Natural killer cell (primary cell): ENCODE results near the gene EPS8L2. TPM values are rescaled to one million over a fixed set of nuclear protein-coding genes. Genes with fewer than 3 reads are reported as not detected.
A peak's percentile ranks its signal among the peaks of the same experiment; 100 is the strongest.

Source experiments
- ATAC-seq, 3 donors: fragments of 150-1000 bp in 2 of 3; fragments of 200-7000 bp in 1 of 3; cut with Tn5 transposase; 1 replicate in 1 of 3; 2 replicates in 2 of 3; pipeline ENCODE4 v1.10.0; 2021; ENCODE audit warnings: mild to moderate bottlenecking in 2 of 3, moderate library complexity in 2 of 3
- DNase-seq, 2 donors: peaks; one replicate each; pipeline versions ENCODE4 v3.0.0 to v3.0.0-alpha.2; 2013 to 2021; ENCODE audit warnings: mixed read lengths in 1 of 2
- H3K27ac ChIP-seq: one replicate; pipeline ENCODE4 v1.5.1; 2013; ENCODE audit warnings: mild to moderate bottlenecking, low read length
- H3K27me3 ChIP-seq: one replicate; pipeline ENCODE4 v1.6.1; 2013; ENCODE audit warnings: low read length; ENCODE audit not compliant: control insufficient read depth, insufficient read depth
- H3K36me3 ChIP-seq: one replicate; pipeline ENCODE4 v1.6.1; 2013; ENCODE audit warnings: low read length; ENCODE audit not compliant: control insufficient read depth, insufficient read depth
- H3K4me1 ChIP-seq: one replicate; pipeline ENCODE4 v1.6.1; 2013; ENCODE audit warnings: low read length; ENCODE audit not compliant: control insufficient read depth, insufficient read depth
- H3K4me3 ChIP-seq: one replicate; pipeline ENCODE4 v1.5.1; 2013; ENCODE audit warnings: low read length
- H3K9me3 ChIP-seq: one replicate; pipeline ENCODE4 v1.6.1; 2013; ENCODE audit warnings: low read length; ENCODE audit not compliant: control insufficient read depth, insufficient read depth
- H3K27ac Mint-ChIP-seq, 2 donors: one replicate each; pipeline ENCODE4 v1.8.0; 2022; ENCODE audit warnings: mild to moderate bottlenecking in 2 of 2, mixed read lengths in 2 of 2, moderate library complexity in 1 of 2
- H3K27me3 Mint-ChIP-seq, 2 donors: one replicate each; pipeline ENCODE4 v1.8.0; 2022; ENCODE audit warnings: low read depth in 2 of 2, mixed read lengths in 2 of 2
- H3K36me3 Mint-ChIP-seq: one replicate; pipeline ENCODE4 v1.8.0; 2022; ENCODE audit warnings: mixed read lengths
- H3K4me1 Mint-ChIP-seq, 2 donors: one replicate each; pipeline ENCODE4 v1.8.0; 2022; ENCODE audit warnings: mixed read lengths in 2 of 2
- H3K4me3 Mint-ChIP-seq: one replicate; pipeline ENCODE4 v1.8.0; 2022; ENCODE audit warnings: mild to moderate bottlenecking, moderate library complexity, mixed read lengths
- H3K9me3 Mint-ChIP-seq, 2 donors: one replicate each; pipeline ENCODE4 v1.8.0; 2022; ENCODE audit warnings: mixed read lengths in 2 of 2
- WGBS: methylation state at CpG from one replicate; pipeline ENCODE4 v1.1.7; 2013; ENCODE audit warnings: missing lambda C conversion rate; ENCODE audit not compliant: insufficient coverage; 5-methylcytosine and 5-hydroxymethylcytosine counted together
- intact Hi-C: fragments of 100-400 bp; cut with micrococcal nuclease; formaldehyde crosslinking; loops from one replicate; pipeline ENCODE4 v1.14.2; 2022
- total RNA-seq, 4 donors: library from RNA; stranded (reverse); fragments of 120-200 nt in 1 of 4; gene quantifications; one replicate each; pipeline versions ENCODE4 v1.2.3 to v1.2.4, GENCODE V29; 2013 to 2022
- TF ChIP-seq, protein P1 (sequence below): fragments of 200-600 bp; IDR thresholded peaks from one replicate; pipeline ENCODE4 v1.8.0; 2022; ENCODE audit warnings: antibody characterized with exemption

The EPS8L2 gene
- total RNA-seq, 3 donors from 2014 or later (not counting 1 experiment from before 2014, with no cell fraction given) = 6.9 to 10.9 (median 9.3) TPM

DNA sequence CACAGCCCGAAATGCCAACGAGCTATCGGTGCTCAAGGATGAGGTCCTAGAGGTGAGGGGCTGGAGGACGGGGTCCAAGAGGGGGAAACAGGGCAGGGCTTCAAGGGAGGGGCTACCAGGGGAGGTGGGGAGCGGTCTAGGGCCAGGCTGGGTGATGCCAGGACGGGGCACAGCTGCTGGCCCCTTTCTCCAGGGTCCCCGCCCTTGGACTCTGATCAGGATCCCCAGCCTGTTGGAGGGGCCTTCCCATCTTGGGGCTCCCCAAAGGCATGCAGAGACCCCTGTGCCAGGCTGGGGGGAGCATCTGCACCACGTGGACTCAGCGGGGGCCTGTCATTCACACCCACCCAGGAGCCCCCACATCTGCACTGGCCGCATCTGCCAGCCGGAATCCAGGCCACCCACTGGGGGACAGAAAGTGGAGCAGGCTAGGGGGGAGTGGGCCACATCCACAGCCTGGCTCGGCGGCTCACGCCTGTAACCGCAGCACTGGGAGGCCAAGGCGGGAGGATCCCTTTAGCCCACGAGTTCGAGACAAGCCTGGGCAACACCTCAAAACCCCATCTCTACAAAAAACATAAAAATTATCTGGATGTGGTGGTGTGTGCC is 18.9 kb downstream of the EPS8L2 start:
- peak overlapping the region; percentile 42 for H3K4me3 Mint-ChIP-seq
- no peak overlapping the region for H3K27ac ChIP-seq
- H3K27me3 ChIP-seq = peaks cover 20% of the 10 kb centered on the region
- 83% methylated on average over 12 of the region's 18 CpGs for WGBS
- H3K9me3 Mint-ChIP-seq = no peaks in the 10 kb centered on the region
- no peaks in the 10 kb centered on the region for H3K36me3 ChIP-seq
- H3K27me3 Mint-ChIP-seq = peaks cover 7 to 17% of the 10 kb centered on the region in 2 donors
- intact Hi-C loops = loop anchor here (10.0 kb wide), 2 partner anchors 70 to 110 kb away; partner anchors contain the start of gene IRF7
- peaks cover 6 to 21% of the 10 kb centered on the region in 2 donors for H3K4me1 Mint-ChIP-seq
- H3K4me3 ChIP-seq = no peak overlapping the region
- peak overlapping the region in 1 of 2 donors; percentile 42 for H3K27ac Mint-ChIP-seq
- DNase-seq (peak in 1 of 2 donors; percentile 9), ATAC-seq (no peak)
- peaks cover 54% of the 10 kb centered on the region for H3K4me1 ChIP-seq
- no peaks in the 10 kb centered on the region for H3K9me3 ChIP-seq
- TF ChIP-seq, protein P1, sequence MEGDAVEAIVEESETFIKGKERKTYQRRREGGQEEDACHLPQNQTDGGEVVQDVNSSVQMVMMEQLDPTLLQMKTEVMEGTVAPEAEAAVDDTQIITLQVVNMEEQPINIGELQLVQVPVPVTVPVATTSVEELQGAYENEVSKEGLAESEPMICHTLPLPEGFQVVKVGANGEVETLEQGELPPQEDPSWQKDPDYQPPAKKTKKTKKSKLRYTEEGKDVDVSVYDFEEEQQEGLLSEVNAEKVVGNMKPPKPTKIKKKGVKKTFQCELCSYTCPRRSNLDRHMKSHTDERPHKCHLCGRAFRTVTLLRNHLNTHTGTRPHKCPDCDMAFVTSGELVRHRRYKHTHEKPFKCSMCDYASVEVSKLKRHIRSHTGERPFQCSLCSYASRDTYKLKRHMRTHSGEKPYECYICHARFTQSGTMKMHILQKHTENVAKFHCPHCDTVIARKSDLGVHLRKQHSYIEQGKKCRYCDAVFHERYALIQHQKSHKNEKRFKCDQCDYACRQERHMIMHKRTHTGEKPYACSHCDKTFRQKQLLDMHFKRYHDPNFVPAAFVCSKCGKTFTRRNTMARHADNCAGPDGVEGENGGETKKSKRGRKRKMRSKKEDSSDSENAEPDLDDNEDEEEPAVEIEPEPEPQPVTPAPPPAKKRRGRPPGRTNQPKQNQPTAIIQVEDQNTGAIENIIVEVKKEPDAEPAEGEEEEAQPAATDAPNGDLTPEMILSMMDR = no peak
- H3K36me3 Mint-ChIP-seq = no peaks in the 10 kb centered on the region

DNA sequence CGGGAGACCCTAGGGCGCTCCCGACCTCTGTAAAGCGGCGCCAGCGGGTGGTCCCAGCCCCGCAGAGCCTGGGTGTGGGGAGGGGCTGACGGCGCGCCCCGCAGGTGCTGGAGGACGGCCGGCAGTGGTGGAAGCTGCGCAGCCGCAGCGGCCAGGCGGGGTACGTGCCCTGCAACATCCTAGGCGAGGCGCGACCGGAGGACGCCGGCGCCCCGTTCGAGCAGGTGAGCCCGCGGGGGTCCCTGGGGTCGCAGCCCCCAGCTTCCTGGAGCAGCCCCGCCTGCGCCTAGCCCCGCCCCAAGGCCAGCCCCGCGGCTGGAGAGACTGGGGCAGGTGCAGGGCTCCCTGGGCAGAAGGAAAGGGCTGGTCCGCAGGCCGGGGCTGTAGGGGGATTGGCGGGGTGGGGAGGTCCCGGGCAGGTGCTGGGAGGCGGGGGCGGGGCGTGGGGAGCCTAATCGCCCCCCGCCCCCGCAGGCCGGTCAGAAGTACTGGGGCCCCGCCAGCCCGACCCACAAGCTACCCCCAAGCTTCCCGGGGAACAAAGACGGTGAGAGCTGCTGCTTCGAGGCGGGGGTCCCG is 19.7 kb downstream of the EPS8L2 start:
- H3K36me3 Mint-ChIP-seq = no peaks in the 10 kb centered on the region
- H3K27ac ChIP-seq = no peak overlapping the region

DNA sequence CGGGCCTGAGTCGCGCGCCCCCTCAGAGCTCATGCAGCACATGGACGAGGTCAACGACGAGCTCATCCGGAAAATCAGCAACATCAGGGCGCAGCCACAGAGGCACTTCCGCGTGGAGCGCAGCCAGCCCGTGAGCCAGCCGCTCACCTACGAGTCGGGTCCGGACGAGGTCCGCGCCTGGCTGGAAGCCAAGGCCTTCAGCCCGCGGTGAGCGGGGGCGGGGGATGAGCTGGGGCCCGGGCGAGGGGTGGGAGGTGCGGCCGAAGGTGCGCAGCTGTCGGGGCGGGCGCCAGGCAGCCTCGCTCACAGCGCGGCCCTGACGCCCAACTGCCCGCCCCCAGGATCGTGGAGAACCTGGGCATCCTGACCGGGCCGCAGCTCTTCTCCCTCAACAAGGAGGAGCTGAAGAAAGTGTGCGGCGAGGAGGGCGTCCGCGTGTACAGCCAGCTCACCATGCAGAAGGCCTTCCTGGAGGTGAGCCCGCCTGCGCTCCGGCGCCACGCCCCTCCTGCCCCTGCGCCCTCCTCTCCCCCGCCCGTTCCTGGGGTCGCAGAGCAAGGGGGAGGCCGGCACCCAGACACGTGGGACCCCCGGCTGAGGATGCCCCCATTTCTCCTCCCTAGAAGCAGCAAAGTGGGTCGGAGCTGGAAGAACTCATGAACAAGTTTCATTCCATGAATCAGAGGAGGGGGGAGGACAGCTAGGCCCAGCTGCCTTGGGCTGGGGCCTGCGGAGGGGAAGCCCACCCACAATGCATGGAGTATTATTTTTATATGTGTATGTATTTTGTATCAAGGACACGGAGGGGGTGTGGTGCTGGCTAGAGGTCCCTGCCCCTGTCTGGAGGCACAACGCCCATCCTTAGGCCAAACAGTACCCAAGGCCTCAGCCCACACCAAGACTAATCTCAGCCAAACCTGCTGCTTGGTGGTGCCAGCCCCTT is 20.5 kb downstream of the EPS8L2 start:
- Histone ChIP-seq H3K9me3 (no peaks in the 10 kb centered on the region), H3K4me3 (peak overlapping the region; percentile 18), H3K36me3 (no peaks in the 10 kb centered on the region), H3K27ac (no peak overlapping the region), H3K27me3 (peaks cover 11% of the 10 kb centered on the region), H3K4me1 (peaks cover 46% of the 10 kb centered on the region)
- peaks cover 6 to 15% of the 10 kb centered on the region in 2 donors for H3K4me1 Mint-ChIP-seq
- intact Hi-C loops = loop anchor here (10.0 kb wide), 2 partner anchors 72 to 112 kb away; partner anchors contain the start of gene IRF7
- DNase-seq (peak in 1 of 2 donors; percentile 77), ATAC-seq (peak; percentile 52 to 60 (median 59))
- peaks cover 7 to 10% of the 10 kb centered on the region in 2 donors for H3K27me3 Mint-ChIP-seq
- H3K36me3 Mint-ChIP-seq = no peaks in the 10 kb centered on the region
- peak overlapping the region in 1 of 2 donors; percentile 66 for H3K27ac Mint-ChIP-seq
- TF ChIP-seq, protein P1 = no peak
- 15% methylated on average over 61 of the region's 61 CpGs for WGBS
- H3K4me3 Mint-ChIP-seq = peak overlapping the region; percentile 55
- H3K9me3 Mint-ChIP-seq = no peaks in the 10 kb centered on the region

More for the DNA sequence above, 19.7 kb downstream of the EPS8L2 start:
- ATAC-seq (peak in 1 of 3 donors; percentile 4), DNase-seq (peak in 1 of 2 donors; percentile 36)
- no peaks in the 10 kb centered on the region for H3K9me3 ChIP-seq
- H3K4me3 ChIP-seq = no peak overlapping the region
- peak overlapping the region in 1 of 2 donors; percentile 42 for H3K27ac Mint-ChIP-seq
- H3K27me3 ChIP-seq = peaks cover 18% of the 10 kb centered on the region
- TF ChIP-seq, protein P1 = no peak
- H3K4me3 Mint-ChIP-seq = peak overlapping the region; percentile 13
- H3K27me3 Mint-ChIP-seq = peaks cover 7 to 14% of the 10 kb centered on the region in 2 donors
- H3K4me1 Mint-ChIP-seq = peaks cover 6 to 21% of the 10 kb centered on the region in 2 donors
- H3K4me1 ChIP-seq = peaks cover 54% of the 10 kb centered on the region
- H3K9me3 Mint-ChIP-seq = no peaks in the 10 kb centered on the region
- H3K36me3 ChIP-seq = no peaks in the 10 kb centered on the region
- WGBS = 2% methylated on average over 48 of the region's 53 CpGs
- intact Hi-C loops = loop anchor here (10.0 kb wide), 2 partner anchors 71 to 111 kb away; partner anchors contain the start of gene IRF7
